ENCODE data around the gene HOXD10.

DNA sequence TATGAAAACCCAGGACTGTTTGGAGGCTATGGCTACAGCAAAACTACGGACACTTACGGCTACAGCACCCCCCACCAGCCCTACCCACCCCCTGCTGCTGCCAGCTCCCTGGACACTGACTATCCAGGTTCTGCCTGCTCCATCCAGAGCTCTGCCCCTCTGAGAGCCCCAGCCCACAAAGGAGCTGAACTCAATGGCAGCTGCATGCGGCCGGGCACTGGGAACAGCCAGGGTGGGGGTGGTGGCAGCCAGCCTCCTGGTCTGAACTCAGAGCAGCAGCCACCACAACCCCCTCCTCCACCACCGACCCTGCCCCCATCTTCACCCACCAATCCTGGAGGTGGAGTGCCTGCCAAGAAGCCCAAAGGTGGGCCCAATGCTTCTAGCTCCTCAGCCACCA is 52.6 kb downstream of the HOXD10 start:
- no peak for TF ChIP-seq EZH2 (IDR thresholded peaks at IDR 0.05; ENCODE audit: insufficient read depth, poor library complexity, severe bottlenecking)
- TF ChIP-seq EZH2phosphoT487 (IDR thresholded peaks at IDR 0.05; ENCODE audit: insufficient read depth, low read depth): no peak

Measured in GM23248 (cell line).